HG03439 (cell line): Measurements from ENCODE around the gene SEC22B.
"Not testable (repeated sequence)": the region's sequence is repeated elsewhere in the genome, so short reads cannot be mapped to it uniquely, and the experiment has no call there.

Experiments
- ATAC-seq: cut with Tn5 transposase; IDR thresholded peaks from one replicate; pipeline ENCODE4 v1.9.1; 2021; ENCODE audit warnings: mild to moderate bottlenecking, moderate library complexity; ENCODE audit not compliant: unreplicated experiment

Gene SEC22B

GRCh38 chr1:120120525-120120924 is 55.8 kb downstream of the SEC22B start:
- not testable (repeated sequence) for ATAC-seq

- not testable (repeated sequence) for ATAC-seq
These were observed 58.7 kb downstream of the SEC22B start for GRCh38 chr1:120117371-120118177.

DNA sequence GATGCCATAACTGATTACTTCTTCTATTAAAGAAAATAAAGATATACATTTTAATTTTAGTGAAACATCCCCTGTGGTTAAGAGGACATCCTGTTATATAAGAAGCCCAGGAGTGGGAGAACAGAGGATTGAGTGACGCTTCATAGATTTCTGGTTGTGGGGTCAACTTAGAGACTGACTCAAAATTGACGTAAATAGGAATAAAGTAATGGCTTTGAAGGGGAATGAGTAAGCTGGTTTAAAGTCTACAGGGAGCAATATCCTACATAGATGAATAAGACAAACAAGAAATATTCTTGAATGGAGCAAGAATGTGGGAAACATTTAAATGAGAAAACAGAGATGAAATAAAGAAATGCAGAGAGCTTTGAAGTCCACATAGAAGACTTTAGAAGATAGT is 60.2 kb downstream of the SEC22B start:
- ATAC-seq = not testable (repeated sequence)

DNA sequence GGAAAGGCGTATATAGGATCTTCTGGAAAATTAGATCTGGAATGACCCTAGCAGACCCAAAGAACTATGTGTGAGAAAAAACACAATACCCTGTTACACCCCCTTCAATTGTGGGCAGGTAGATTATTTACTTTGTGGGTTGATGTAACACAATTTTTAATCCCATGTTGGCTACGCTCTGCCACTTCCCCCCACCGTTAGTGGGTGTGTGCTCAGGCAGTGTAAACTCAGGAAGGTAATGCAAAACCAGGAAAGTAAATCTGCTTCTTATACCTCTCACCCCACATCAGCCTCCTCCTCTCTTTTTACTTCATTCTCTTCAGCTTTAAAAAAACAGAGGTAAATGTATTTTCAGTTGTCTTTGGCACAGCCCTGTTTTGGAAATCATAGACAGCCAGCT is 63.2 kb downstream of the SEC22B start:
- not testable (repeated sequence) for ATAC-seq

- not testable (repeated sequence) for ATAC-seq
These were observed 64.1 kb downstream of the SEC22B start for GRCh38 chr1:120112212-120112611.

DNA sequence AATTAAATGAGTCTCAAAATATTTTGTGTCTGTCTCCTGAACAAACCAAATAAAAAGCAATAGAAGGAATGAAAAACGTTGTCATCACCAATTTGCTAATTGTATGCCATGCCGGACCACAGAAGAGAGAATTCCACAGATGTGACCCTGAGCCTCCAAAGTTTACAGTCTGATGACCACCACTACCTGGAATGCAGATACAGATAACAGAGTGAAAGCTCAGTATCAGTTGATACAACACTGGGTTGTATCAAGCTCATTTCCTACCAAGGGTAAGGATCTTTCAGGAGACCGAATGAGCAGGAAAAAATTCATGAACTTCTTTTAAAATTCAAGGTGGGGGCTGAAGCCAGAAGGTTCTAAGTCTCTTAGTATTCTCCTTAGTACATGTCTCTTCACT is 64.5 kb downstream of the SEC22B start:
- not testable (repeated sequence) for ATAC-seq

DNA sequence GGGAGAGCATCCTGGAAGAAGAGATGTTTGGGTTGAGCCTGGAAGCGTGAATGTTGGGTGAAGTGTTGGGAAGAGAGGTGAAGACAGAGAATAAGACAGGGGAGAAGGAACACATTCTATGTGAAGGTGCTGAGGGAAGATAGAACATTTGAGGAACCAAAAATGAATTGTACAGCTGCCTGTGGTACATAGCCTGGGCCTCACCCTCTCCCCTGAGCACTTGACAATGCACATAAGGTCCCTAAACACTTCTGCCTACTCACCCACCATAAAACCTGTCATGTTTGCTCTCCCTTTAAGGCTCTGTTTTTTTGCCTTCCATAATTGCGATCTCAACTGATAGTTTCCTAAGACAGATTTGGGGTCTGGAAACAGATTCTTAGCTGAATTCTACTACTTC is 65.3 kb downstream of the SEC22B start:
- not testable (repeated sequence) for ATAC-seq

DNA sequence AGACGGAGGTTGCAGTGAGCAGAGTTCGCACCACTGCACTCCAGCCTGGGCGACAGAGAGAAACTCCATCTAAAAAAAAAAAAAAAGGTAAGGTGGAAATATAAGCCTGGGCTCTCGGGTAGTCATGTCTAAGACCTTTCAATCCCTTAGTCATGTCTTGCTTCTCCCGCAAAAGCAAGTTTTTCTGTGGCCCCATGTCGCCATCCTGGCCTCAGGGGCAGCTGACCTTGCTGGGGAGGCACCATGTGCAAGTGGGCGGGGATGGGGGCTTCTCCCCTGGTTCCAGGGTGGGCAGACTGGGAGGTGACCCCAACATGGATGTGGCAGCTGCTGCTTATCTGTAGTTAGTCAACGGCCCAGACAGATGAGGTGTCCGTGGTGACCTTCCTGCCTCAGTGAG is 66.7 kb downstream of the SEC22B start:
- not testable (repeated sequence) for ATAC-seq

DNA sequence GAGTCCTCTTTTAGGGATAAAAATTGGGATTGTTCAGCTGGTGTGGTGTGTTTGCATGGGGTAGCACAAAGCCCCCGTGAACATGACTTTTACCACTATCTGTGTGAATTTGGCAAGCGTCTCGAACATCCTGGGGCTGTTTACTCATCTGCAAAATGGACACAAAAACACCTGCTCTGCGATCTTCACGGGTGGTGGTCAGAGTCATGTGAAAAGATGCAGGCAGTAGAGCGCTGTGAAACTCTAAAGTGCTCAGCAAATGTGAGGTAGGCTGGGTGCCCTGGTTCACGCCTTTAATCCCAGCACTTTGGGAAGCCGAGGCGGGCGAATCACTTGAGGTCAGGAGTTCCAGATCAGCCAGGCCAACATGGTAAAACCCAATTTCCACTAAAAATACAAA is 67.1 kb downstream of the SEC22B start:
- not testable (repeated sequence) for ATAC-seq

DNA sequence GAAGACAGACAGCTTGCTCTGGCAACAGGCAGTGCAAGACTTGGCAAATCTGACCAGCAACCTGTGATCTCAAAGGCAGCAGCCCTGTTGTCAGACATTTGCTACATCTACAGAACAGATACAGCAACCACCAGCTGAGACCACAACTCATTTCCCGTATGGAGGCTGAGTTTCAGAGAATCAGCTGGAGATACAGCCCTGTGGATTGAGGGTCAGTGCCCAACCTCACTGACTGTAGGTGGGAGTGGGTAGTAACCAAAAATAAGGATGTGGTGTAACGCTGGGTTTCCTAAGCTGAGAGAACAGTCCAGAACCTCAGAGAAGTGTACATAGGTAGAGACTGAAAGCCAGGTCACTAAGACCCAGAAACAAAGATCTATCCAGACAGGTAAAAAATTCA is 71.0 kb downstream of the SEC22B start:
- ATAC-seq = not testable (repeated sequence)

DNA sequence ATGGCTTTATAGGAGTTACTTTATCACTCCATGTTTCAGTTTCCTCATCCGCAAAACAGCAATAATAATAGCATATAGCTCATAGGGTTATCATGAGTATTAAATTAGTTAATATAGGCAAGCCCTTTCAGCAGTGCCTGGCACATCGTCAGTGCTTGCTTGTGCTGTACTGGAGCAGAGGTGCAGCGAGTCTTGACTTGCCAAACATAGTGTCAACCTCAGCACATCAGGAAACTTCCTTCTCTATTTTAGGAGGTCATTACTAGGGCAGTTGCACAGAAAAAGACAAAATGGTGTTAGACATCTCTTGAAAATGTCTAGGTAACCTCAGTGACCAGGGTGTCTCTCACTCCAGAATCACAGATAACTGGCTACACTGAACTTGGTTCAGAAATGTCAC is 72.6 kb downstream of the SEC22B start:
- ATAC-seq = not testable (repeated sequence)

DNA sequence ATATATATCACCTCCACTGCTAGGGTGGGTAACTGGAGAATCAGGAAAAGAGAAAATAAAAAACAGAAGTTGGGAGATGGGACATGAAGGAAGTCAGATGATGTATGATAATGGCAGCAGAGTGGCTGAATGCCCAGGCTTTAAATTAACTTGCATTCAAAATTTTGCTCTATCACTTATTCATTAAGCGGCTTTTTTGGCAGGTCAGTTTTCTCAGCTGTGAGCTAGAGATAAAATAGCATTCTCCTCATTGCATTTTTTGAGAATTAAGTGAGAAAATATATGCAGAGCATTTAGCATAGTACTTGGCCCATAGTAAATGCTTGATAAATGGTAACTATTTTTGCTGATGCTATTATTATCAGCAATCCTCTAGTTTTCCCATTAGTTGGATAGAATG is 74.7 kb downstream of the SEC22B start:
- not testable (repeated sequence) for ATAC-seq
